ENCODE measurements around the gene VEPH1.

- TF ChIP-seq CTCF (IDR thresholded peaks at IDR 0.05) (no peak), POLR2A (IDR thresholded peaks at IDR 0.05) (no peak)
These were observed 74.4 kb downstream of the VEPH1 start for GRCh38 chr3:157428853-157429252.
